ENCODE results near the gene CRYZ. TPM values are rescaled to one million over a fixed set of nuclear protein-coding genes. Genes with fewer than 3 reads are reported as not detected.
A peak's percentile ranks its signal among the peaks of the same experiment; 100 is the strongest.

The CRYZ gene
- total and polyA plus RNA-seq, 8 donors, result 39.5 to 78.6 (median 61.8) TPM

DNA sequence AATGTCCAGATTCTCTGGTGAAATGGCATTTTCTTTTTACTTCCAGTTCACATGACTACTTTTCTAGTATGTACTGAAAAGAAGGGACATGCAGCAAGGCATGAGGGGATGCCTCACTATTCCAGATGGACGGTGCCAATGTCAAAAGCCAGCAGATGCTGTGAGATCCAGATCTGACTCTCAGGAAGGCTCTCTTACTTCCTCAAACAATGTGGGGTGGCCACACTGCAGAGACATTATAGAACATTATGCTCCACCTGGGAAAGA is 17.7 kb downstream of the CRYZ start:
- DNase-seq (no peak), ATAC-seq (no peak)
- H3K4me1 ChIP-seq, result no peaks in the 10 kb centered on the region
- intact Hi-C loops (cut with DNase I), result no loop called here
- TF ChIP-seq, protein P1, sequence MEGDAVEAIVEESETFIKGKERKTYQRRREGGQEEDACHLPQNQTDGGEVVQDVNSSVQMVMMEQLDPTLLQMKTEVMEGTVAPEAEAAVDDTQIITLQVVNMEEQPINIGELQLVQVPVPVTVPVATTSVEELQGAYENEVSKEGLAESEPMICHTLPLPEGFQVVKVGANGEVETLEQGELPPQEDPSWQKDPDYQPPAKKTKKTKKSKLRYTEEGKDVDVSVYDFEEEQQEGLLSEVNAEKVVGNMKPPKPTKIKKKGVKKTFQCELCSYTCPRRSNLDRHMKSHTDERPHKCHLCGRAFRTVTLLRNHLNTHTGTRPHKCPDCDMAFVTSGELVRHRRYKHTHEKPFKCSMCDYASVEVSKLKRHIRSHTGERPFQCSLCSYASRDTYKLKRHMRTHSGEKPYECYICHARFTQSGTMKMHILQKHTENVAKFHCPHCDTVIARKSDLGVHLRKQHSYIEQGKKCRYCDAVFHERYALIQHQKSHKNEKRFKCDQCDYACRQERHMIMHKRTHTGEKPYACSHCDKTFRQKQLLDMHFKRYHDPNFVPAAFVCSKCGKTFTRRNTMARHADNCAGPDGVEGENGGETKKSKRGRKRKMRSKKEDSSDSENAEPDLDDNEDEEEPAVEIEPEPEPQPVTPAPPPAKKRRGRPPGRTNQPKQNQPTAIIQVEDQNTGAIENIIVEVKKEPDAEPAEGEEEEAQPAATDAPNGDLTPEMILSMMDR (IDR thresholded peaks at IDR 0.05), result no peak
- H3K36me3 ChIP-seq, result peaks cover 0 to 47% of the 10 kb centered on the region in 2 donors
- no peak overlapping the region for H3K4me3 ChIP-seq
- no peak overlapping the region for H3K27ac ChIP-seq
- H3K27me3 ChIP-seq, result no peaks in the 10 kb centered on the region
- no peaks in the 10 kb centered on the region for H3K9me3 ChIP-seq

DNA sequence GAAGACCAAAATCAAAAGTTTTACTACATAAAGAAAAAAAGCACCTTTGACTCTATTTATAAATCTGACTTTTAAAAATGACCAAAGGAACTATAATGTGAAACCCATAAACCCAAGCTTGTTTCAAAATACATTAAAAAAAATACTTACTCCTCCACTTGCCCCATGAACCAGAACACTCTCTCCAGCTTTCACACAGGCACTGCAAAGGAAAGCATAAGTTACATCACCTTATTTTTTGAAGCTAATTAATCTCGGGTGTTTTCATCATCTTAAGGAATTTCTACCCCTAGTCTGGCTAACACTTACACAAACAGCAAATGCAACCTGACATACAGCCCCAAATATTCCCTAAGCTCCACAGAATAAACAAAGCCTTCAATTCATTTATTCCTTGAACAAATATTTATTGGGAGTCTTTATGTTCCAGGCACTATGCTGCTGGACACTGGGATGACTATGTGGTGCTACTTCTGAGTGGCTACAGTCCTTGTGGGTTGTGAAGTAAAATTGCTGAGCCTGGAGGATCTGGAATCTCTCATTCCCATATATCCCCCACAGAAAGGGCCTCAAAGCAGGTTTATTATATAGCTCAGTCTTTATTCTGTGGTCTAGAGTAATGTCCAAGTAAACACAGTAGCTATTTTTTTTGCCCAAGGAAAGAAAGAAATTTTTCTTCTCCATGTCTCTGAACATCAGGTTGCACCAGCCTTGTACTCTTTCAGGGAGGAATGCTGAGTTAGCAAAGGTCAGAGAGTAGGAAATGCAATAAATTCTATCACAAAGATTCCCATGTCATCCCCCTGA is 18.2 kb downstream of the CRYZ start:
- Histone ChIP-seq H3K9me3 (no peaks in the 10 kb centered on the region), H3K27me3 (no peaks in the 10 kb centered on the region), H3K4me1 (no peaks in the 10 kb centered on the region), H3K27ac (no peak overlapping the region), H3K36me3 (peaks cover 0 to 46% of the 10 kb centered on the region in 2 donors), H3K4me3 (no peak overlapping the region)
- ATAC-seq (no peak), DNase-seq (no peak)
- TF ChIP-seq, protein P1 (IDR thresholded peaks at IDR 0.05), result no peak
- intact Hi-C loops (cut with DNase I), result no loop called here

DNA sequence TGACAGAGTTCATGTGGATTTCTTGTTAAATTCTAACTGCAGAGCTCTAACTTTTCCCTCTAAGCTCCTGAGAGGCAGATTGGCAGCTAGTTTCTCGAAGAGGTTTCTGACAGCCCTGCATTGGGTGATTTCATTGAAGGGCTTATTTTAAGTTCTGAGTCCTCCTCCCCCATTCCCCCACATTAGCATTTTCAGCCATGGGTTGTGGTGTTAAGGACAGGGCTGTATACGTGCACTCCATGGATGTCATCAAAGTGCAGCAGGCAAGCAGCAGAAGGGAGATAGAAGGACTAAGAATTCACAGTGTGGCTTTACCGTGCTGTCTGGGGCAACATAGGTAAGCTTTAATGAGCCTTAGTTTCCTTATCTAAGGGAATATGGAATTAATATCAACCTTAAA is 19.0 kb downstream of the CRYZ start:
- H3K9me3 ChIP-seq, result no peaks in the 10 kb centered on the region
- no peak overlapping the region for H3K4me3 ChIP-seq
- DNase-seq, result no peak
- intact Hi-C loops (cut with DNase I), result no loop called here
- ATAC-seq, result no peak
- H3K4me1 ChIP-seq, result no peaks in the 10 kb centered on the region
- TF ChIP-seq, protein P1 (IDR thresholded peaks at IDR 0.05), result no peak
- peaks cover 0 to 46% of the 10 kb centered on the region in 2 donors for H3K36me3 ChIP-seq
- no peaks in the 10 kb centered on the region for H3K27me3 ChIP-seq
- no peak overlapping the region for H3K27ac ChIP-seq

DNA sequence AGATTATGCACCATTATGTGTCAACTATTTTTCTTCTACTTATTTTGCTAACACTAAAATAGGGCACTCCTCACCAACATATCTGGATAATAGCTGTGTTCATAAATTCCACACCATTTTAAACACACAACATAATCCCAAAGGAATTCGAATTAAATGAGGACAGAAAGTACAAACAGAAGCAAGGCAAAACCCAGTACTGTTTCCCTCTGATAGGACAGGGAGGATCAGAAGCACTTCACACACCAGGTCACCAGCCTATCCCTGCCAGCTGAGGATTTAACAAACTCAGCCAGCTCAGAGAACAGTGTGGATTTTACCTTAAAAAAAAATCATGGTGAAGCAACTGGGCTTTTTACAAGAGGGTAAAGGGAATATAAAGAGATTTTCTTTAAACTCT is 20.0 kb downstream of the CRYZ start:
- Histone ChIP-seq H3K4me1 (no peaks in the 10 kb centered on the region), H3K27me3 (no peaks in the 10 kb centered on the region), H3K9me3 (no peaks in the 10 kb centered on the region), H3K27ac (no peak overlapping the region), H3K4me3 (no peak overlapping the region), H3K36me3 (peaks cover 0 to 39% of the 10 kb centered on the region in 2 donors)
- TF ChIP-seq, protein P1 (IDR thresholded peaks at IDR 0.05), result no peak
- ATAC-seq (peak; percentile 81), DNase-seq (no peak)
- intact Hi-C loops (cut with DNase I), result no loop called here

DNA sequence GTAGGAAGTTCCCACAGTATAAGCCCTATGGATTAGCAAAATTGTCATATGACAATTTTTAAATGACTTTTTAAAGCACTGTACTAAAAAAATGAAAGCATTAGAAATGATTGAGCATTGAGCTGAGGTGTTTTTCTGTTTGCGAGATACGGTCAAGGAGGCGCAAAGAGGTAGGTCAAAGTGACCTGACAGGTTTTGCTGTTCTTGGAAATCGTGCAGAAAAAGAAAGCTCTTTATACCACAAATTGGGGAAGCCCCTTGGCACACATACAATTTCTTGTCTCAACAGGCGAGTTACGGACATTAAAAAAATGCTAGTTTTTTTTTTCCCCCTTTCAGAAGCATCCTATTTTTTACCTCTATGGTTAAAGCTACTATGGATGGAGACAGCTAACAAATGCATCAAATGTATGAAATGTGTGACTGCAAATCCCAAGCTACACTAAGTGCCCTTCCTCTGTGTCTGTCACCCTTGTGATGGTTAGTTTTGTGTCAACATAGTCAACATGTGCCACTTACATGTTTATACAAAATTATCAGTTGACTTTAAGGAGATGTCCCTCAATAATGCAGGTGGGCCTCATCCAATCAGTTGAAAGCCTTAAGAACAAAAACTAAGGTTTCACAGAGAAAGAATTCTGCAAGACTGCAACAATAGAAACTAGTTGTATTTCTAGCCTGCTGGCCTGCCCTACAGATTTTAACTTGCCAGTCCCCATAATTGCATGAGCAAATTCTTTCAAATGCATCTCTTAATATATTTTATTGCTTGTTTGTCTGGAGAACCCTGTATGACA is 29.3 kb downstream of the CRYZ start:
- DNase-seq (peak in 1 of 4 donors; percentile 38), ATAC-seq (peak; percentile 55)

More for the DNA sequence above, 29.3 kb downstream of the CRYZ start:
- no peaks in the 10 kb centered on the region for H3K4me1 ChIP-seq
- H3K4me3 ChIP-seq, result no peak overlapping the region
- TF ChIP-seq, protein P1 (IDR thresholded peaks at IDR 0.05), result no peak
- H3K9me3 ChIP-seq, result no peaks in the 10 kb centered on the region
- intact Hi-C loops (cut with DNase I), result no loop called here
- peaks cover 0 to 30% of the 10 kb centered on the region in 2 donors for H3K36me3 ChIP-seq
- H3K27me3 ChIP-seq, result no peaks in the 10 kb centered on the region
- H3K27ac ChIP-seq, result no peak overlapping the region

All from left lung (tissue), 10 donors.